Measurements from ENCODE around the gene ANGPTL3.

DNA sequence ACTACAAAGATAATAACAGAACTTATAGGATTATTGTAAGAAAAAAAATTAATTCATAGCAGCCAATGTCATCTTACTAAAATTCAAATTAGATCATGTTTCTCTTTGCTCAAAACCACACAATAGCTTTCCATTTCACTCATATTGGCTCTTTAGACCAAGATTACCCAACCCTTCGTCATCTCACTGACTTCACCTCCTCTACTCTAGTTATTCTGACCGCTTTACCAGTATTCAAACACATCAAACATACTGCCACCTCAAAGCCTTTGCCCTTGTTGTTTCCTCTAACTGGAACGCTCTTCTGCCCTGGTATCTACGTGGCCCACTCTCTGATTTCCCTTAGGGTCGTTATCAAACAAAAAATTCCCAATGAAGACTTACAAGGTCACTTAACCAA is 1.7 kb downstream of the ANGPTL3 start:
- TF ChIP-seq CHD1 (IDR thresholded peaks at IDR 0.05; ENCODE audit: low read depth, low read length), result no peak
- no peak for TF ChIP-seq YY1 (IDR thresholded peaks at IDR 0.05; ENCODE audit: low read depth, low read length)
- no peak for TF ChIP-seq USF2 (IDR thresholded peaks at IDR 0.05; ENCODE audit: borderline replicate concordance, low read depth, low read length)
- no peak for TF ChIP-seq EP300 (IDR thresholded peaks at IDR 0.05; ENCODE audit: borderline replicate concordance in 1 of 2, control insufficient read depth in 1 of 2, low read depth in 2 of 2, low read length in 2 of 2)
- TF ChIP-seq EZH2 (IDR thresholded peaks at IDR 0.05; ENCODE audit: borderline replicate concordance, control insufficient read depth, low read depth, low read length), result no peak
- TF ChIP-seq, protein P1, sequence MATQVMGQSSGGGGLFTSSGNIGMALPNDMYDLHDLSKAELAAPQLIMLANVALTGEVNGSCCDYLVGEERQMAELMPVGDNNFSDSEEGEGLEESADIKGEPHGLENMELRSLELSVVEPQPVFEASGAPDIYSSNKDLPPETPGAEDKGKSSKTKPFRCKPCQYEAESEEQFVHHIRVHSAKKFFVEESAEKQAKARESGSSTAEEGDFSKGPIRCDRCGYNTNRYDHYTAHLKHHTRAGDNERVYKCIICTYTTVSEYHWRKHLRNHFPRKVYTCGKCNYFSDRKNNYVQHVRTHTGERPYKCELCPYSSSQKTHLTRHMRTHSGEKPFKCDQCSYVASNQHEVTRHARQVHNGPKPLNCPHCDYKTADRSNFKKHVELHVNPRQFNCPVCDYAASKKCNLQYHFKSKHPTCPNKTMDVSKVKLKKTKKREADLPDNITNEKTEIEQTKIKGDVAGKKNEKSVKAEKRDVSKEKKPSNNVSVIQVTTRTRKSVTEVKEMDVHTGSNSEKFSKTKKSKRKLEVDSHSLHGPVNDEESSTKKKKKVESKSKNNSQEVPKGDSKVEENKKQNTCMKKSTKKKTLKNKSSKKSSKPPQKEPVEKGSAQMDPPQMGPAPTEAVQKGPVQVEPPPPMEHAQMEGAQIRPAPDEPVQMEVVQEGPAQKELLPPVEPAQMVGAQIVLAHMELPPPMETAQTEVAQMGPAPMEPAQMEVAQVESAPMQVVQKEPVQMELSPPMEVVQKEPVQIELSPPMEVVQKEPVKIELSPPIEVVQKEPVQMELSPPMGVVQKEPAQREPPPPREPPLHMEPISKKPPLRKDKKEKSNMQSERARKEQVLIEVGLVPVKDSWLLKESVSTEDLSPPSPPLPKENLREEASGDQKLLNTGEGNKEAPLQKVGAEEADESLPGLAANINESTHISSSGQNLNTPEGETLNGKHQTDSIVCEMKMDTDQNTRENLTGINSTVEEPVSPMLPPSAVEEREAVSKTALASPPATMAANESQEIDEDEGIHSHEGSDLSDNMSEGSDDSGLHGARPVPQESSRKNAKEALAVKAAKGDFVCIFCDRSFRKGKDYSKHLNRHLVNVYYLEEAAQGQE (IDR thresholded peaks at IDR 0.05; ENCODE audit: low read depth, low read length), result no peak

Measured in GM12878 (cell line).